DND-41 (cell line): ENCODE data around the gene ADAMTS1.

ENCODE experiments used
- ATAC-seq: fragments of 200-7000 bp; cut with Tn5 transposase; 3 replicates; pipeline ENCODE4 v1.9.1; 2021; ENCODE audit warnings: low read depth; ENCODE audit not compliant: insufficient read depth
- DNase-seq: peaks from one replicate; pipeline ENCODE4 v3.0.0-alpha.2; 2020
- H2AFZ ChIP-seq: 2 replicates; pipeline ENCODE4 v1.6.0; 2012; ENCODE audit warnings: low read depth, low read length
- H3K27ac ChIP-seq: 2 replicates; pipeline ENCODE4 v1.5.1; 2012; ENCODE audit warnings: low read length, inconsistent platforms
- H3K27me3 ChIP-seq: fragments of 200-600 bp; sonication (generic); 2 replicates; pipeline ENCODE4 v1.6.0; 2012; ENCODE audit warnings: low read length, mild to moderate bottlenecking, inconsistent platforms; ENCODE audit not compliant: insufficient read depth, poor library complexity
- H3K36me3 ChIP-seq: 2 replicates; pipeline ENCODE4 v1.5.1; 2012; ENCODE audit warnings: low read length, inconsistent platforms; ENCODE audit not compliant: insufficient read depth
- H3K4me1 ChIP-seq: 2 replicates; pipeline ENCODE4 v1.5.1; 2012; ENCODE audit warnings: mild to moderate bottlenecking, low read length; ENCODE audit not compliant: insufficient read depth
- H3K4me2 ChIP-seq: 2 replicates; pipeline ENCODE4 v1.6.0; 2012; ENCODE audit warnings: mild to moderate bottlenecking, moderate library complexity, low read length, inconsistent platforms; ENCODE audit not compliant: insufficient read depth
- H3K4me3 ChIP-seq, 2 experiments: fragments of 200-600 bp in 1 of 2; shearing (Covaris generic) in 1 of 2; 2 replicates each; pipeline ENCODE4 v1.5.1; 2012 to 2016; ENCODE audit warnings: inconsistent platforms in 2 of 2, low read length in 2 of 2, mild to moderate bottlenecking in 2 of 2, low read depth in 1 of 2, moderate library complexity in 1 of 2
- H3K79me2 ChIP-seq: 2 replicates; pipeline ENCODE4 v1.6.0; 2012; ENCODE audit warnings: low read length, inconsistent platforms; ENCODE audit not compliant: insufficient read depth
- H3K9ac ChIP-seq: 2 replicates; pipeline ENCODE4 v1.6.0; 2012; ENCODE audit warnings: low read depth, mild to moderate bottlenecking, inconsistent platforms, low read length, moderate library complexity
- H3K9me3 ChIP-seq: 2 replicates; pipeline ENCODE4 v1.5.1; 2012; ENCODE audit warnings: low read length, moderate library complexity, mild to moderate bottlenecking, inconsistent platforms; ENCODE audit not compliant: insufficient read depth, severe bottlenecking
- H4K20me1 ChIP-seq: 2 replicates; pipeline ENCODE4 v1.6.0; 2012; ENCODE audit warnings: low read length; ENCODE audit not compliant: insufficient read depth
- CTCF ChIP-seq: IDR thresholded peaks from 2 replicates; pipeline ENCODE4 v1.5.1; 2012; ENCODE audit warnings: borderline replicate concordance, low read length, moderate library complexity, mild to moderate bottlenecking; ENCODE audit not compliant: poor library complexity, severe bottlenecking; ENCODE audit errors: extremely low read depth
- EZH2 ChIP-seq: IDR thresholded peaks from 3 replicates; pipeline ENCODE4 v1.6.1; 2012; ENCODE audit warnings: borderline replicate concordance, low read depth, mild to moderate bottlenecking, moderate library complexity, low read length, inconsistent platforms; ENCODE audit not compliant: severe bottlenecking

The ADAMTS1 gene

GRCh38 chr21:26887251-26887650, 42.0 kb upstream of the ADAMTS1 start:
- Histone ChIP-seq H4K20me1 (no peaks in the 10 kb centered on the region), H3K27ac (no peak overlapping the region), H3K4me2 (no peak overlapping the region)

GRCh38 chr21:26884436-26884835, 39.2 kb upstream of the ADAMTS1 start:
- Histone ChIP-seq H2AFZ (no peak overlapping the region), H3K4me3 (no peak overlapping the region), H3K79me2 (no peaks in the 10 kb centered on the region), H3K27ac (no peak overlapping the region), H4K20me1 (no peaks in the 10 kb centered on the region), H3K4me1 (no peaks in the 10 kb centered on the region), H3K9me3 (no peaks in the 10 kb centered on the region), H3K27me3 (no peaks in the 10 kb centered on the region), H3K4me2 (no peak overlapping the region), H3K9ac (no peak overlapping the region), H3K36me3 (no peaks in the 10 kb centered on the region)
- DNase-seq (no peak), ATAC-seq (no peak)
- TF ChIP-seq EZH2 (no peak), CTCF (no peak)

More at GRCh38 chr21:26887251-26887650, 42.0 kb upstream of the ADAMTS1 start:
- Histone ChIP-seq H2AFZ (no peak overlapping the region), H3K9ac (no peak overlapping the region), H3K79me2 (no peaks in the 10 kb centered on the region), H3K4me1 (no peaks in the 10 kb centered on the region), H3K4me3 (no peak overlapping the region), H3K36me3 (no peaks in the 10 kb centered on the region), H3K9me3 (no peaks in the 10 kb centered on the region), H3K27me3 (no peaks in the 10 kb centered on the region)
- DNase-seq (no peak), ATAC-seq (no peak)
- no peak for TF ChIP-seq EZH2
- TF ChIP-seq CTCF, result no peak

GRCh38 chr21:26883768-26884167, 38.6 kb upstream of the ADAMTS1 start:
- no peak for DNase-seq
- Histone ChIP-seq H3K27ac (no peak overlapping the region), H3K36me3 (no peaks in the 10 kb centered on the region), H3K79me2 (no peaks in the 10 kb centered on the region), H3K4me3 (no peak overlapping the region), H3K4me2 (no peak overlapping the region), H2AFZ (no peak overlapping the region), H3K27me3 (no peaks in the 10 kb centered on the region), H3K9ac (no peak overlapping the region), H4K20me1 (no peaks in the 10 kb centered on the region), H3K9me3 (no peaks in the 10 kb centered on the region), H3K4me1 (no peaks in the 10 kb centered on the region)
- ATAC-seq, result no peak
- TF ChIP-seq EZH2, result no peak
- no peak for TF ChIP-seq CTCF

- Histone ChIP-seq H3K9ac (no peak overlapping the region), H3K27ac (no peak overlapping the region), H4K20me1 (no peaks in the 10 kb centered on the region), H2AFZ (no peak overlapping the region), H3K4me3 (no peak overlapping the region), H3K27me3 (no peaks in the 10 kb centered on the region), H3K4me1 (no peaks in the 10 kb centered on the region), H3K79me2 (no peaks in the 10 kb centered on the region), H3K36me3 (no peaks in the 10 kb centered on the region), H3K9me3 (no peaks in the 10 kb centered on the region), H3K4me2 (no peak overlapping the region)
- DNase-seq (no peak), ATAC-seq (no peak)
- TF ChIP-seq CTCF (peak; percentile 63), EZH2 (no peak)
Measured at GRCh38 chr21:26881504-26882228, 36.5 kb upstream of the ADAMTS1 start.
